Astrocyte of the spinal cord (primary cell): ENCODE data around the gene VARS1.
"Not testable (repeated sequence)": the region's sequence is repeated elsewhere in the genome, so short reads cannot be mapped to it uniquely, and the experiment has no call there.

Source experiments
- DNase-seq: peaks from one replicate; pipeline ENCODE4 v3.0.0; 2011; ENCODE audit warnings: low read depth, low spot score
- H3K4me3 ChIP-seq: 2 replicates; pipeline ENCODE4 v1.5.1; 2011; ENCODE audit warnings: low read depth, mild to moderate bottlenecking, low read length, moderate library complexity
- CTCF ChIP-seq: IDR thresholded peaks from 2 replicates; pipeline ENCODE4 v1.5.1; 2012; ENCODE audit warnings: low read depth, mild to moderate bottlenecking, low read length, inconsistent platforms
- in situ Hi-C: cut with HindIII; loops from 2 replicates; pipeline ENCODE4 v1.10.0; 2017; ENCODE audit warnings: low sequenced_read_pairs

VARS1 gene

GRCh38 chr6:31813465-31813849, 17.9 kb upstream of the VARS1 start:
- DNase-seq = no peak
- TF ChIP-seq CTCF = no peak
- in situ Hi-C loops = no loop called here
- H3K4me3 ChIP-seq = no peak overlapping the region

GRCh38 chr6:31811645-31812044, 16.1 kb upstream of the VARS1 start:
- H3K4me3 ChIP-seq = no peak overlapping the region
- DNase-seq = no peak
- in situ Hi-C loops = no loop called here
- TF ChIP-seq CTCF = no peak

GRCh38 chr6:31808599-31808998, 13.0 kb upstream of the VARS1 start:
- H3K4me3 ChIP-seq, in situ Hi-C loops, DNase-seq: not testable (repeated sequence)

GRCh38 chr6:31806470-31807272, 11.1 kb upstream of the VARS1 start, which contains the start of gene LSM2:
LSM2 (minus strand) TSS chr6:31806966; CDS start chr6:31806757, 209 bp downstream.
- in situ Hi-C loops = no loop called here
- H3K4me3 ChIP-seq = peak within 1 kb of the TSS; percentile 85
- TF ChIP-seq CTCF = peak; percentile 20
- peak; percentile 97 for DNase-seq

- TF ChIP-seq CTCF = no peak
- in situ Hi-C loops = no loop called here
- H3K4me3 ChIP-seq = peak overlapping the region; percentile 85
- DNase-seq = no peak
Observed at GRCh38 chr6:31805939-31806469, 10.5 kb upstream of the VARS1 start.

- H3K4me3 ChIP-seq, in situ Hi-C loops, DNase-seq: not testable (repeated sequence)
Observed at GRCh38 chr6:31801031-31801927, 5.7 kb upstream of the VARS1 start.

GRCh38 chr6:31799781-31800180, 4.2 kb upstream of the VARS1 start:
- DNase-seq = no peak
- in situ Hi-C loops = no loop called here
- H3K4me3 ChIP-seq = no peak overlapping the region
- no peak for TF ChIP-seq CTCF
